ENCODE measurements around the gene ENDOU. TPM values are rescaled to one million over a fixed set of nuclear protein-coding genes. Genes with fewer than 3 reads are reported as not detected.

ENDOU gene
- total RNA-seq (2021; ENCODE audit: unreplicated experiment) (not detected), Bru-seq, nascent RNA (percentile 11 among the genes with signal in this experiment), BruChase-seq, experiment 1, labeled RNA remaining after a 2-hour chase (percentile 15 among the genes with signal in this experiment), BruChase-seq, experiment 2, labeled RNA remaining after a 6-hour chase (percentile 16 among the genes with signal in this experiment)
- not detected for polyA plus RNA-seq (2012; ENCODE audit: insufficient read length)
- long read RNA-seq = 0 reads

- BruUV-seq (replicated peaks) = no TSS peak
- intact Hi-C loops (cut with micrococcal nuclease; ENCODE audit: unreplicated experiment) (no loop called here), in situ Hi-C loops (cut with HindIII; ENCODE audit: low pct_unique_long_range_greater_than_20kb, low sequenced_read_pairs) (no loop called here)
- TF ChIP-seq SIN3A (IDR thresholded peaks at IDR 0.05; ENCODE audit: borderline replicate concordance, insufficient read depth, low read depth, low read length) (no peak), TCF7L2 (IDR thresholded peaks at IDR 0.05; ENCODE audit: low read depth, low read length) (no peak), POLR2AphosphoS5 (IDR thresholded peaks at IDR 0.05; ENCODE audit: low read depth, low read length) (no peak), CTCF (IDR thresholded peaks at IDR 0.05) (no peak), REST (IDR thresholded peaks at IDR 0.05; ENCODE audit: insufficient read depth in 1 of 2, low read depth in 2 of 2, low read length in 1 of 2) (no peak)
- Histone ChIP-seq H3K27me3 (ENCODE audit: control insufficient read depth, insufficient read depth, low read length) (no peaks in the 10 kb centered on the region), H3K4me3 (ENCODE audit: low read depth in 2 of 2, low read length in 2 of 2) (no peak within 1 kb of the TSS), H3K9me3 (ENCODE audit: control insufficient read depth, insufficient read depth, low read depth, low read length) (no peaks in the 10 kb centered on the region), H3K4me1 (ENCODE audit: control insufficient read depth, insufficient read depth, low read length) (no peaks in the 10 kb centered on the region), H3K36me3 (ENCODE audit: control insufficient read depth, insufficient read depth, low read length) (no peaks in the 10 kb centered on the region), H3K27ac (ENCODE audit: low read length) (no peak within 1 kb of the TSS)
- CTCF ChIA-PET = interaction anchor here (0.6 to 1.2 kb wide), 3 partner anchors 15 to 113 kb away, joined by 3 to 6 read pairs (median 3); no protein-coding TSS in a partner anchor
- DNase-seq (ENCODE audit: low read depth, low spot score) = no peak
- POLR2A ChIA-PET = interaction anchor here (0.6 kb wide), 1 partner anchor 48 kb away, joined by 3 read pairs; no protein-coding TSS in a partner anchor
- ATAC-seq = no peak
Measured at GRCh38 chr12:47725091-47725772, at the start of gene ENDOU. Gene ENDOU, minus strand, starts transcription at chr12:47725490. Its CDS starts 77 bp downstream, at chr12:47725413.

- in situ Hi-C loops (cut with HindIII; ENCODE audit: low pct_unique_long_range_greater_than_20kb, low sequenced_read_pairs) (no loop called here), intact Hi-C loops (cut with micrococcal nuclease; ENCODE audit: unreplicated experiment) (no loop called here)
- DNase-seq (ENCODE audit: low read depth, low spot score) (no peak), ATAC-seq (no peak)
- no TSS peak for BruUV-seq (replicated peaks)
- Histone ChIP-seq H3K36me3 (ENCODE audit: control insufficient read depth, insufficient read depth, low read length) (no peaks in the 10 kb centered on the region; the same call in 1 of the 2 replicates), H3K4me1 (ENCODE audit: control insufficient read depth, insufficient read depth, low read length) (peaks cover 46% of the 10 kb centered on the region), H3K9me3 (ENCODE audit: control insufficient read depth, insufficient read depth, low read depth, low read length) (no peaks in the 10 kb centered on the region), H3K27me3 (ENCODE audit: control insufficient read depth, insufficient read depth, low read length) (no peaks in the 10 kb centered on the region), H3K27ac (ENCODE audit: low read length) (peak overlapping the region; percentile 70; the same call in 1 of the 2 replicates), H3K4me3 (ENCODE audit: low read depth in 2 of 2, low read length in 2 of 2) (no peak overlapping the region)
- ChIA-PET POLR2A (no interaction called here), CTCF (no interaction called here)
- no peak for TF ChIP-seq REST (IDR thresholded peaks at IDR 0.05; ENCODE audit: insufficient read depth in 1 of 2, low read depth in 2 of 2, low read length in 1 of 2)
- TF ChIP-seq SIN3A (IDR thresholded peaks at IDR 0.05; ENCODE audit: borderline replicate concordance, insufficient read depth, low read depth, low read length) = no peak
- TF ChIP-seq CTCF (IDR thresholded peaks at IDR 0.05) = no peak
- TF ChIP-seq TCF7L2 (IDR thresholded peaks at IDR 0.05; ENCODE audit: low read depth, low read length) = no peak
- no peak for TF ChIP-seq POLR2AphosphoS5 (IDR thresholded peaks at IDR 0.05; ENCODE audit: low read depth, low read length)
Measured at GRCh38 chr12:47774663-47775062, 49.4 kb upstream of the ENDOU start.
